NCI-H128 (cell line): ENCODE results near the gene ZNF778.
"Not testable (repeated sequence)": the region's sequence is repeated elsewhere in the genome, so short reads cannot be mapped to it uniquely, and the experiment has no call there.

Experiments
- DNase-seq: peaks from one replicate; lab custom pipeline; 2025; ENCODE audit not compliant: unreplicated experiment; lab: John Stamatoyannopoulos, UW

Gene ZNF778

DNA sequence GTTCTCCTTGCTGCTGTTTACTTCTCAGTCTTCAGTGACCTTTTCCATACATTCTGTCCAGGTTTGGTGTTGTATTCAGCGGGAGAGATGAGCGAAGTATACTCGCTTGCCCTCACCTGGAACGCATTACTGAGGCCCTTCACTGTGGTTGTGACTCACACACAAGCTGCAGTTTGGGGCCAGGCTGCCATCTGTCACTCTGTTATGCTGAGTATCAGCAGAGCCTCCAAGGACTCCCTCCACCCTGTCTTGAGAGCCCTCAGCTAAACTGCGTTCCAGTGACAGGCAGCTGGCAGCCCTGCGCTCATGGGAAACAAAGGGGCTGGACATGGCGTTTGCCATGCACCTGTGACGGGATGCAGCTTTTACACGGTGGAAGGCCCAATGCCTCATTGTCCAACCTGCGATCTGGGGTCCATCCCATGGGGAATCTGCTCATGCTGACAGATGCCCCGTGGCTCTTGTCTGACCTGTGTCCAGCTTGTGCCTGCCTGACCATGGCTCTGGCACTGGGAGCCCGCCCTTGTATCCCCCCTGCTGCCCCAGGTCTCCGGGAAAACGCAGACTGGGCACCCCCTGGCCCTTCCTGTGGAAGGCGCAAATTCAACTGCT lies 6.5 kb upstream of the ZNF778 start:
- DNase-seq = no peak

DNA sequence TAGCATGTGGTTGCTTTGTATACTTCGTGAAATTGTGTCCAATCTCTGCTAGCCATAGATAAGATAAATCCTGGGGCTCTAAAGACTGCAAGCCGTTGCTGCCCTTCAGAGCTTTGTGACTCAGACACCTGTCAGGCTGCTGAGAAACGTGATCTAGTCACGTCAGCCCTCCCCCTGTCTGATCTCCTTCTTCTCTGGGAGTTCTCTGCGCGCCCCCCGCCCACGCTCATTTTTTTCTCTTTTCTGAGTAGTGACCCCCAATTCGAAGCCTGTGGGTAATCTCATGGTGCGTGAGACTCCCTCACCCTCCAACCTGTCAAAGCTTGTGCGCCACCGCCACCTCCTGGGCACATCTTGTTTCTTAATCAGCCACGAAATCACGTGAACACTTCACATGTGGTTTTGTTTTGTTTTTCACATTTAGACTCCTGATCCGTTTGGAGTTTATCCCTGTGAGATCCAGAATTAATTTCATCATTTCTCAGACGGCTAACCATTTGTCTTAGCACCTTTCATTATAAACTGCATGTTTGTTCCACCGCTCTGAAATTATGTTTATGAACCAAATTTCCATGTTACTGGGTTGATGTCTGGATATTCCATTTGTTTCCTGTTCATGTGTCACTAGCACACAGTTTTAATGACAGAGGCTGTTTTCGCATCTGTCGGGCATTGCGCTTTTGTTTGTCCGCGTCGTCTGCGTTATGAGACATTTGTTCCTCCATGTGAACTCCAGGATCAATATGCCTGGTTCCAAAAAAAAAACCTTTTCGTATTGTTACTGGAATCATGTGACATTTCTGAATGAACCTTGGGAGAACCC lies 977 bp upstream of the ZNF778 start:
- DNase-seq = peak; percentile 6

DNA sequence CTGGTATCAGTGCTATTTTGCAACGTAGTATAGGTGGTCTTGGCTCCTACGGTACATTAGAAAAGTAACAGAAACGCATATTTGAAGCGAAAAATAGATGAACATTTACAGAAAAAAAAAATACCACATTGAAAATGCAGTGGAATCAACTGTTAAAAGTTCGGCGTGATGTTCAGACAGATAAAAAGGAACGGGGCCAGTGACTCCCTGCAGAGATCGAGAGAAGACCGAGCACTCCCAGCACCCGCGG lies 440 bp upstream of the ZNF778 start:
- no peak for DNase-seq

DNA sequence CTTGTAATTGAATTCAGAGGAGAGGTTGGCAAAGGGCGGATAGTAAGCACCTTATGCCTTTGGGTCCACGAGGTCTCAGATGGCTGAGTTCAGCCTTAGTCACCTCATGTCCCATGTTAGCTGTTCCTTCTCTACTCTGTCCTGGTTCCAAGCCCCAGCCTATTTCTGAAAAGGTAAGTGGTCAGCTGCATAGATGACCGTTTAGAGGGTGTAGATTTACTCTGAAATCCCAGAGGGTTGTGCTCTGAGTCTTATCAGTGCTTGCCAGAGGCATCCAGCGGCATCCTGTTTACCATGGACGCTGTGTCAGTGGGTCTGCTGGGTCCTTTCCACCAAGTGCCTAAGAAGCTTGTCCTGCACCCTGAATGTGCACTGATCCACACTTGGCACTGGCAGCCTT lies 1.9 kb downstream of the ZNF778 start:
- no peak for DNase-seq

DNA sequence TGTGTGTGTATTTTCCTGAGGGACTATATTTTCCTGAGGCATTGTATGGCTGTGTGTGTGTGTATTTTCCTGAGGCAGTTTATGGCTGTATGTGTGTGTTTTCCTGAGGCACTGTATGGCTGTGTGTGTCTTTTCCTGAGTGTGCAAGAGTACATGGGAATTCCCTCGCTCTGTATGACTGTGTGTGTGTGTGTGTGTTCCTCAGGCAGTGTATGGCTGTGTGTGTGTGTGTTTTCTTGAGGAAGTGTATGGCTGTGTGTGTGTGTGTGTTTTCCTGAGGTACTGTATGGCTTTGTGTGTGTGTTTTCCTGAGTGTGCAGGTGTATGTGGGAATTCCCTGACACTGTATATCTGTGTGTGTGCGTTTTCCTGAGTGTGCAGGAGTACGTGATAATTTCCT lies 4.1 kb downstream of the ZNF778 start:
- no peak for DNase-seq

DNA sequence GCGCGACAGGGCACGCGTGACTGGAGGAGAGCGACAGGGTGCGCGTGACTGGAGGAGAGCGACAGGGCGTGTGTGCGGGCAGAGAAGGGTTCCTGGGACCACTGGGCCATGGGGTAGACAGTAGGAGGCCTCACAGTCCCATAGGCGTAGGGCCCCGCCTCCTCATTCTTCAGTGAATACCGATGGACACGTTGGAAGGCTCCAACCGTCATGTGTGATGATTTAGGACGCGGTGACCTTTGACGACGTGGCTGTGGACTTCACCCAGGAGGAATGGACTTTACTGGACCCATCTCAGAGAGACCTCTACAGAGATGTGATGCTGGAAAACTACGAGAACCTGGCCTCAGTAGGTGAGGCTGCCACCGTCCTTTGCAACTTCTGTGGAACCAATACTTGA lies 5.4 kb downstream of the ZNF778 start:
- DNase-seq = no peak

DNA sequence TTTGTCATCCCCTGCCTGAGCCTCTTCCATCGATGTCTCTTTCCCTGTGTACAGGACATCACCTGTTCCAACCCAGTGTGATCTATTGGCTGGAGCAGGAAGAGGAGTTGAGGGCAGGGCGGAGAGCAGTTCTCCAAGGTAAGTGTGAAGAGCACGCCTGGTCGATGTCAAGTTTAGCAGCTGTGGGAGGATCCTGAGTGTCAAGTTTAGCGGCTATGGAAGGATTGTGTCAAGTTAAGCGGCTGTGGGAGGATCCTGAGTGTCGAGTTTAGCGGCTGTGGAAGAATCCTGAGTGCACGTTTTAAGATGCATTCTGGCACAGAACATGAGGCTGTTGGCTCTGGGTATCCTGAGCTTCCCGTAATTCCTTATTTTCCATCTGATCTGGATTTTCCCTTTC lies 7.2 kb downstream of the ZNF778 start:
- DNase-seq = no peak

DNA sequence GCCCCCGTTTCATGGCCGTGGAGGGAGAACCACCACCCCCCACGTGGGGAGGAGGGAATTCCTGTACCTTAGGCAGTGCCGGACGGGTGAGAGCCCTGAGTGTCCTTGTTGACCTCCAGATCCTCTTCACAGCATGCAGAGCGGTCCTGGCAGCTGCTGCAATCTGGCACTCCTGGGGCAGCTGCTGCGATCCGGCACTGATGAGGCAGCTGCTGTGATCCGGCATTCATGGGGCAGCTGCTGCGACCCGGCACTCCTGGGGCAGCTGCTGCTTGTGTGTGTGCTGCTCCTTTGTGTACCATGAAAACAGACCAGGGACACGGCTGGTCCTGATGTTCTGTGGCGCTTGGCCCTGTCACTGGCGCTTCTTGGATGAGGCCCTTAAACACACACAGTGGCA lies 12.8 kb downstream of the ZNF778 start:
- DNase-seq = no peak

DNA sequence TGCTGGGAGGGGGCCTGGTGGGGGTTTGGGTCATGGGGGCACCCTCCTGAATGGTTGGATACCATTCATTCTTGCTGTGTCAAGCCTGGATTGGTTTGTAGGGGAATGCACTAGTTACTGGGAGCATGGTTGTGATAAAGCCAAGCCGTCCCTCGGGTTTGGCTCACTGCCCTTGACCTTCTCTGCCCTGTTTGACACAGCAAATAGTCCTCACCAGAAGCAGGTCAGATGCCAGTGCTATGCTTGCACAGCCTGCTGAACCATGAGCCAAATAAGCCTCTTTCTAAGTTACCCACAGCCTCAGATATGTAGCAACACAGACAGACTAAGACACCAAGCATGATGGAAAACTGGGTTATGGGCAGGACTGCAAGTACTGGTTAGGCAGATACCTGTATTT lies 14.6 kb downstream of the ZNF778 start:
- DNase-seq = no peak

DNA sequence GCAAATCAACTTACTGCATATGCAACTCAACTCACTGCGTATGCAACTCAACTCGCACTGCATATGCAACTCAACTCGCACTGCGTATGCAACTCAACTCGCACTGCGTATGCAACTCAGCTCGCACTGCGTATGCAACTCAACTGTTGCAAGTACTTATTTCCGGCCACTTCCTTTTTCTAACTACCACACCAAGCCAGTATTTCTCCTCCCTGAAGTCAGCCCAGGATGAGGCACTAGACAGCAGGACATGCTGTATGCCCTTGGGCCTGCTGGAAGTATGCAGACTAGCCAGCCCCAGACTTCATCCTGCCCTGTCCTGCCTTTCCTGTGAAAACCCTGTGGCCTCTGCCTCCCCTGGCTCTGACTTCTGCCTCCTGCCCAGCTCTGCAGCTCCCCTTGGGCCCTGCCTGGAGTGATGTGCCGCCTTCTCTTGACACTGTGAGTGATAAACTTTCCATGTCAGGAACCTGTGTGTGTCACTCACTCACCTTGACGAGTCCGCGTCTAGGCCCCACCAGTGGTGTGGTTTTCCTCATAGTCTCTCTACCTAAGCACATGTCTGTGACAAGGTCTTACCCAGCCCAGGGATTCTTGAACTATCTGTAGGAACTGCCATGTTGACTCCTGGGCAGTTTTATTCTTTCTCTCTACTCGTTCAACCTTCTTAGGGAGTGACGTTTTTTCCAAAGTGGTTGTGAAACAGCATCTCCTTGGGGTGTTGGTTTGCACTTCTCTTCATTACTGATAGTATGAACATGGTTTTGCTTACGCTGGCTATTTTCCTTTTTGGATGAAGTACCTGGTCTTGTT lies 16.4 kb downstream of the ZNF778 start:
- no peak for DNase-seq

DNA sequence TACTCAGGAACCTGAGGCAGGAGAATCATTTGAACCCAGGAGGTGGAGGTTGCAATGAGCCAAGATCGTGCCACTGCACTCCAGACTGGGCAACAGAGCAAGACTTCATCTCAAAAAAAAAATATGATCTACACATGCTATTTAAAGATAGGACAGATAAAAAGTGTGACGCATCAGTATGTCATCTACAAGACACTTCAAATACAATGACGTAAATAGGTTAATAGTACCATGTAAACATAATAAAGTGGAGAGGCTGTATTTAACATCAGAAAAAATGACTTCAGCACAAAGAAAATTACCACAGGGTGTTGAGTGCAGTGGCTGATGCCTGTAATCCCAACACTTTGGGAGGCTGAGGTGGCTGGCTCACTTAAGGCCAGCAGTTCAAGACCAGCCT lies 20.2 kb downstream of the ZNF778 start:
- DNase-seq = no peak

DNA sequence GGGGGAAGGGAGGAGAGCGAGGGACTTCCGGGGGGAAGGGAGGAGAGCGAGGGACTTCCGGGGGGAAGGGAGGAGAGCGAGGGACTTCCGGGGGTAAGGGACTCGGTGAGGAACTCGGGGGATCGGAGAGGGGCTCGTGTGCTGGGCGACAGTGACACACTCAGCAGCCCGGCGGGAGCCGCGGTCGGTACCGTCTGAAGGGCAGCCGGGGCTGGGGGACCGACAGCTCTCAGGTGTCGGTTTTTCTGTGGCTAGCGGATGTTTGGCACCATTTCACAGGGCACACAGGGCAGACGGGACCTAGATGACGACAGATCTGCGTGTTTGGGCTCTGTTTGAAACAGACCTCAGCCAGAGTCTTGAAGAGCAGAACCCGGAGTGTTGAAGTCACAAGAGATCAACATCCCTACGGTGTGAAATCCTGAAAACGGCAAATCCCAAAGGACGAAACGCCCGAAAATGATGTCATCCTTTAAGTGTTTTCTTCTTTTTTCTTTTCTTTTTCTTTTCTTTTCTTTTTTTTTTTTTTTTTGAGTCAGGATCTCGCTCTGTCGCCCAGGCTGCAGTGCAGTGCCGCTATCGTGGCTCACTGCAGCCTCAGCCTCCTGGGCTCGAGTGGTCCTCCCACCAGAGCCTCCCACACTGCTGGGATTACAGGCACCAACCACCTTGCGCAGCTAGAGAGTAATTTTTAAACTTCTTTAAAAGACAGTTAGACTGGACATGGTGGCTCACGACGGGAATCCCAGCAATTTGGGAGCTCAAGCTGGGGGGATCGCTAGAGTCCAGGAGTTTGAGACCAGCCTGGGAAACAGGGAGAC lies 23.9 kb downstream of the ZNF778 start:
- DNase-seq = no peak

DNA sequence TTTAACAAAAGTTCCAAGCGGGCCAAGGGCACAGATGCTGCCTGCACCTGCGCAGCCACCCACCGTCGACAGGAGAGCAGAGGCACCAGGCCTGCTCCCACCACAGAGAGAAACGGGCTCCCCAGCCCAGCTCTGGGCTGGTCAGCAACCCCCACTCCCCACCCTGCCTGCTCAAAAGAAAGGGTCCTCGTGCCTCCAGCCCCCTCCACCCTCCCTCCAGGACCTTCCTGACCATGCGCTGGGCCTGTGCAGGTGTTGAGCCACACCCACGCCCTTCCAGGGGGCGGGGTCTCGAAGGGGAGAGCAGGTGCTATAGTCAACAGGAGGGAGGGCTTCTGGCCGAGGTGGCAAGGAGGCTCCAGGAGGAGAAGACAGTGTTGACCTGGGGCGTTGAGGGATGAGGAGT lies 25.3 kb downstream of the ZNF778 start:
- no peak for DNase-seq

DNA sequence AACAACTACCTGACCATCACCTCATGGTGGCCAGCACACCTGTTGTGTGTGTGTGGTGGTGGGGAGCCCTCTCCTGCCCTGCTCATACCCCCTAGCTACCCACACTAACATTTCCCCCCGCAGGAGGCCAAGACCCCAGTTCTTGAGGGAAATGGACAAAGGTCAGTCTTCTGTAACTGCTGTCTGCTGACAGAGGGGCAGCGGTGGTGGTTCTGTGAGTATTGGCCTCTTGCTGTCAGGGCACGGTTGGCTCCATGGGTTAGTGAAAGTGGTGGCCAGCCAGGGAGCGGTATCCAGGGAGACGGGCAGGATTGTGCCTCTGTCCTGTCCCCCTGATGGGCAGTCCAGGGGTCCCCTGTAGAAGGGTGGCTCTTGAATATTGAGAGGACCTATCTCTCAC lies 26.2 kb downstream of the ZNF778 start:
- DNase-seq = no peak

DNA sequence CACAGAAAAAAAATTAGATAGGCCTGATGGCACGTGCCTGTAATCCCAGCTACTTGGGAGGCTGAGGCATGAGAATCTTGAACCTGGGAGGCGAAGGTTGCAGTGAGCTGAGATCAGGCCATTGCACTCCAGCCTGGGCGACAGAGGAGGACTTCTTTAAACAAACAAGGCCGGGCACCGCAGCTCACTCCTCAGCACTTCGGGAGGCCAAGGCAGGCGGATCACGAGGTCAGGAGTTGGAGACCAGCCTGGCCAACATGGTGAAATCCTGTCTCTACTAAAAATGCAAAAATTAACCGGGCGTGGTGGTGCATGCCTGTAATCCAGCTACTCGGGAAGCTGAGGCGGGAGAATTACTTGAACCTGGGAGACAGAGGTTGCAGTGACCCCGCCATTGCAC lies 26.8 kb downstream of the ZNF778 start:
- not testable (repeated sequence) for DNase-seq

DNA sequence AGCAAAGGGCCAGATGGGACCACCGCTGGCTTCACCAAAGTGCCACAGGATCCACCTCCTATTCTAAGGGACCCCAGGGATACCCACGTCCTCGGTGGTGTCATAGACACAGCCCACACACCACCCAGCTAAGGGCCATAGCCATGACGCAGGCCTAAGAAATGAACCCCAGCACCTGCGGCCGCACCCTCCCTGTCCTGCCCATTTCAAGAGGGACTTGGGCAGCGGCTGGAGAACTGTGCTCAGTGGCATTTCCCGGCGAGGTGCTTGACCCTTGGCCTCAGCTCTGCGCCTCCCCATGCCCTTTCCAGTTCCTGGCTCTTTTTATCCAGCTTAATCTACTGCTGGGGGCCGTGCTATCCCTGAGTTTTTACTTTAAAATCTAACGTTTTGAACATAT lies 27.3 kb downstream of the ZNF778 start:
- DNase-seq = no peak

DNA sequence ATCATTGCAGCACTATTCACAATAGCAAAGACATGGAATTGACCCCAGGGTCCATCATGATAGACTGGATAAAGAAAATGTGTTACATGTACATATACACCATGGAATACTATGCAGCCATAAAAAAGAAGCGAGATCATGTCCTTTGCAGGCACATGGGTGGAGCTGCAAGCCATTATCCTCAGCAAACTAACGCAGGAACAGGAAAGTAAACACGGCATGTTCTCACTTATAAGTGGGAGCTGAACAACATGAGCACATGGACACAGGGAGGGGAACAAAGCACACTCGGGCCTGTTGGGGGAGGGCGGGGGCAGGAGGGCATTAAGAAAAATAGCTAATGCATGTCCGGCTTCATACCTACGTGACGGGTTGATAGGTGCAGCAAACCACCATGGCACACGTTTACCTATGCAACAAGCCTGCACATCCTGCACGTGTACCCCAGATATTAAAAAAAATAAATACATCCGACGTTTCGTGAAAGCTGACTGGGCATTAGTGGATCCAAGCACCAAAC lies 28.9 kb downstream of the ZNF778 start:
- no peak for DNase-seq

DNA sequence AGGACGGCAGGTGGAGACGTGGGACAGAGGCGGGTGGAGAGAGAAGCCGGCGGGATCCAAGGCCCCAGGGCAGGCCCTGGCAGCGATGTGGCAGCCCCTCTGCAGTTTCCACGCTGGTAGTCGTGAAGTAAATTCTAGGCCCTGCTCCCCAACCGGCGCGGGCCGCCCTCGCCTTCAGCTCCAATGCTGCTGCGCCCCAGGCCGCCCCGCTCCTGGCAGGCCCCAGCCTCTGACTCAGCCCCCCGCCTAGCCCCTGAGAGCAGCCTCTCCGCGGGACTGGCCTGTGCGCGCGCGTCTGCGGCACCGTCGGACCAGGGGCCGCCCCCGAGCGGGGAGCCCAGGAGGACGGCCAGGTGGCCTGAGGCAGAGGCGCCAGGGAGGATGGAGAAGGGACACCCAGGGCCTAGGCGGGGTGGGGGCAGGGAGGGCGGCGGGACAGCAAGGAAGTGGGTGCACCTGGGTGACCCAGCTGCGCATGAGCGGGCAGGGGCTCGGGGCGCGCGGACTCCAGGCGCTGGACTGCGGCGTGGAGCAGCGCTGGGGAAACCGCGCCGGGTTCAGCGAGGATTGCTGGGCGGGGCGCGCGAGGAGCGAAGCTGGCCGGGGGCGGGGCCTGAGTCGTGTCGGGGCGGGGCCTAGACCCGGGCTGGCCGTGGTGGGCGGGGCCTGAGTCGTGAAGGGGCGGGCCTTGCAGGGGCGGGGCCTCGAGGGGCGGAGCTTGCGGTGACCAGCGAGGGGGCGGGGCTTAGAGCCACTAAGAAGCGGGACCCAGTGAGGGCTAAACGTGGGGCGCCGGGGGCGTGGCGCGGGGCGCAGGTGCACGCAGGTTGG lies 29.6 kb downstream of the ZNF778 start:
- no peak for DNase-seq

DNA sequence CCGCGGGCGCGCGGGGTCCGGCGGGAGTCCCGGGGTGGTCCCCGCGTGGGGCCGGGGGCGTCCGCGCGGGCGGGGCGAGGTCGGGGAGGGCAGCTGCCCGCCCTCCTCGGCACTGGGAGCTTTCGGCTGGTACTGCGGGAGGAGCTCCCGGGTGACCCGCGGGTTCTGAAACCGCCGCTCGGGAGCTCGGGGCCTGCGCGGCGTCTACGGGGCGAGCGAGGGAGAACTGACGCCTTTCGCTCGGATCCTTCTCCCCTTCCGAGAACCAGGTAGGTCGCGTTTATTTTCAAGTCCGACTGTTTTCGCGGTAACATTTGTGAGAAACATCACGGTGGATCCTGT lies 30.2 kb downstream of the ZNF778 start:
- DNase-seq = not testable (repeated sequence)

DNA sequence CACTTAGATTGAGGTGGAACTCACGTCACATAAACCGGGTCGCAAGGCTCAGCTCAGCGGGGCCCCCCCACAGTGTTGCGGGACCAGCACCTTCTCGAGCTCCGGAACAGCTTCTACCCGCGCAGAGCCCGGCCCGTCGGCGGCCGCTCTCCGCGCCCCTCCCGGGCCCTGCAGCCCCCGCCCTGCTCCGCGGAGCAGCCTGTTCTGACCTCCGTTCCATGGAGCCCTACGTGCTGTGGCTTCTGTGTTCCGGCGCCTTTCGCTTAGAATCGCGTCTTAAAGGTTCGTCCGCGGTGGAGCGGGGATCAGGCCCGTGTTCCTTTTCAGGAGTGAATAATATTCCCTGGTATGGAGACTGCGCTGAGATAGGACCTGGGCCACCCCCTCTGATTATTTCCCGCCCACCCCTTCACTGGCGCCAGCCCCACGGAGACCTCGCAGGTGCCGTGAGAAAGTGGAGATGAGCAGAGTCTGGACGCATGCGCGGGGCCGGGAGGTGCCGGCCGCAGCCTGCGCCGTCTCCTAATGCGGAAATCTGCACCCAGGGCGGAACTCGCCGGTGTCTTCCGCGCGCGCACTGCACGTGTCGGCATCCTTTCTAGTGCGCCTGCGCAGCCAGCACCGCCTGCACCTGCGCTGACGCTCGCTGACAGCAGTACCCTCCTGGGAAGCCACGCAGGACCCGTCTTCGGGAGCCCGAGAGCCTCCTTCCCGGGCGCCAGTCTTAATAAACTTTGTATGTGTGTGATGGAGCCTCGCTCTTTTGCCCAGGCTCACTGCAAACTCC lies 30.9 kb downstream of the ZNF778 start:
- DNase-seq = no peak
